GM19395 (cell line): ENCODE measurements around the gene GNG7.
"Not testable (repeated sequence)": the region's sequence is repeated elsewhere in the genome, so short reads cannot be mapped to it uniquely, and the experiment has no call there.

Experiments used
- ATAC-seq: cut with Tn5 transposase; IDR thresholded peaks from one replicate; pipeline ENCODE4 v1.9.1; 2021; ENCODE audit warnings: mild to moderate bottlenecking, moderate library complexity; ENCODE audit not compliant: unreplicated experiment

GNG7 gene

DNA sequence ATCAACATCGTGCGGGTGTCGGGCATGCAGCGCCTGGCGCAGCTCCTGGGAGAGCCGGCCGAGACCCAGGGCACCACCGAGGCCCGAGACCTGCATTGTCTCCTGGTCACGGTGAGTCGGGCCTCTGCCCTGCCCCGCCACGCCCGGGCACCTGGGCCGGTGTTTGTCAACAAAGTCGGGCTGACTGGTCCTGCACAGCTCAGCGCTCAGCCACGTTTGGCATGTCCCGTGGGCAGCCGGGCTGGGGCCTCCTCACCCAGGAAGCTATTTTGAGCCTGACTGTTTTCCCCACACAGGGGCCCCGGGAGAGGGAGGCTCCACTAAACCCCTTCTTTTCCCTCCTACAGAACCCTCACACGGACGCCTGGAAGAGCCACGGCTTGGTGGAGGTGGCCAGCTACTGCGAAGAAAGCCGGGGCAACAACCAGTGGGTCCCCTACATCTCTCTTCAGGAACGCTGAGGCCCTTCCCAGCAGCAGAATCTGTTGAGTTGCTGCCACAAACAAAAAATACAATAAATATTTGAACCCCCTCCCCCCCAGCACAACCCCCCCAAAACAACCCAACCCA lies 225.3 kb downstream of the GNG7 start:
- no peak for ATAC-seq

DNA sequence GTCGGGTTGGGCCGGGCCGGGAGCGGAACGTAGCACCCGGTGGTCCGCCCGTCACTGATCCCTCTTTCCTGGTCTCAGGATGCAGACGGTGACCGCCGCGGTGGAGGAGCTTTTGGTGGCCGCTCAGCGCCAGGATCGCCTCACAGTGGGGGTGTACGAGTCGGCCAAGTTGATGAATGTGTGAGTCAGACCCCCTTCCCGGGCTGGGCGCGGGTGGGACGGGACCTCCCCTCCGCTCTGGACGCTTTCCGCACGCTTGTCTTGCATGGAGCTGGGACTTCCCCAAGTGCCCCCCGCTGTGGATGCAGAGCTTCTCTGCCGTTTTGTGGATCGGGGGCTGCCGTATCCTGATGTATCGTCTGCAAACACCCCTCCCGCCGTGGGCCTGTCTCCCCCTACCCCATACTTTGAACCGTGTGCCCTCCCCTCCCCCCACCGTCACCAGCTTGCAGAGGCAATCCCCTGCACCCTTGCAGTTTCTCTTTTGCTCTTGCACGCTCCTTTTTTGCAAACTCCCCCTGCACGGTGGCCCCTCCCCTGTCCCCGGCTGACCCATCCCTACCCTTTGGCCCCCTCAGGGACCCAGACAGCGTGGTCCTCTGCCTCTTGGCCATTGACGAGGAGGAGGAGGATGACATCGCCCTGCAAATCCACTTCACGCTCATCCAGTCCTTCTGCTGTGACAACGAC lies 225.9 kb downstream of the GNG7 start:
- ATAC-seq: no peak

DNA sequence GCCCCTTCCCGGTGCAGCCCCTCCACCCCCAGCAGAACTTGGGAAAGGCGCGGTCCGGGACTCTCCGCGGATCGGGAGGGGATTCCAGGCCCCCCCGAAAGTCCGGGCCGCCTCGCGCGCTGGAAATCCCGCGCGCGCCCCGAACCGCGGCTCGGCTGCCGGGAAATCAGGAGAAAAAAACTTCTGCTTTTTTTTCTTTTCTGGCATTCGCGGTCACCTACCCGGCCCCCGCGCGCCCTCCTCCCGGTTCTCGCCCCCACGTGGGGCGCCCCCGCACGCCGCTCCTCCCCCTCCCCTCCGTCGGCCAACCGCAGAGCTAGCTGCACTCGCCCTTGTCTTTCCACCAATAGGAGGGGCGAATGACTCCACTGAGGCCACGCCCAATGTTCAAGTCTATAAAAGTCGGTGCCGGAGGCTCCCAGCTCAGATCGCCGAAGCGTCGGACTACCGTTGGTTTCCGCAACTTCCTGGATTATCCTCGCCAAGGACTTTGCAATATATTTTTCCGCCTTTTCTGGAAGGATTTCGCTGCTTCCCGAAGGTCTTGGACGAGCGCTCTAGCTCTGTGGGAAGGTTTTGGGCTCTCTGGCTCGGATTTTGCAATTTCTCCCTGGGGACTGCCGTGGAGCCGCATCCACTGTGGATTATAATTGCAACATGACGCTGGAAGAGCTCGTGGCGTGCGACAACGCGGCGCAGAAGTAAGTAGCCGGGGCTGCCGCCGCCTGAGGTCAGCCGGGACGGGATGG lies 226.6 kb downstream of the GNG7 start, which contains the start of gene GADD45B:
TSS of gene GADD45B (plus strand) at position 426 of the 749 bp plus-strand sequence. CDS start at position 658, 232 bp downstream.
- ATAC-seq: peak; percentile 57

DNA sequence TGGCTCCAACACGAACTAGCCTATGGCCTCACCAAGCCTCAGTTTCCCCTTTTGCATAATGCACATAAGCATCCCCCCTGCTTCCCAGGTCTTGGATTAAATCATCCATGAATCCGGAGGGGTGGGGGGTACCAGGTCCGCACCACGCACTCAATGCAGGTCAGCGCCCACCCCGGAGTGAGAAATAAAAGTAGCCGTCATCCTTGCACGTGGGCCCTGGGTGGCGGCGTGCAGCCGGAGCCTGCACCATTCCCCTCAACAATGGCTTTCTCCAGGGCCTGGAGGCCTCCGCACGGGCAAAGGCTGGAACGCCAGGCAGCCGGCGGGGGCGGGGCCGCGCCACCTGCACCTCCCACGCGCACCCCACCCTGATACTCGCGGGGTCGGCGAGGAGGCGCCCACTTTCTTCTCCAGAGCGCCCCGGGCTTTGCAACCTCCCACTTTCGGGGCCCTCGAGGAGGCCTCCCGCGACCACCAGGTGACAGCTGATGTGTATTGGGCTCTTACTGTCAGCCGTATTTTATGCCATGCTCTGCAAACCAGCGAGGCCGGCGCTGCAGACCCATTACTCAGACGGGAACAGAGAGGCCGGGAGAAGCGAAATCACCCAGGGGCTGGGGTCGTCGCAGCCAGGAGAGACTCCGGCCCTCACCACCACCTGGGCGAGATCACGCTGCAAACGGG lies 227.3 kb downstream of the GNG7 start:
- peak; percentile 13 for ATAC-seq

DNA sequence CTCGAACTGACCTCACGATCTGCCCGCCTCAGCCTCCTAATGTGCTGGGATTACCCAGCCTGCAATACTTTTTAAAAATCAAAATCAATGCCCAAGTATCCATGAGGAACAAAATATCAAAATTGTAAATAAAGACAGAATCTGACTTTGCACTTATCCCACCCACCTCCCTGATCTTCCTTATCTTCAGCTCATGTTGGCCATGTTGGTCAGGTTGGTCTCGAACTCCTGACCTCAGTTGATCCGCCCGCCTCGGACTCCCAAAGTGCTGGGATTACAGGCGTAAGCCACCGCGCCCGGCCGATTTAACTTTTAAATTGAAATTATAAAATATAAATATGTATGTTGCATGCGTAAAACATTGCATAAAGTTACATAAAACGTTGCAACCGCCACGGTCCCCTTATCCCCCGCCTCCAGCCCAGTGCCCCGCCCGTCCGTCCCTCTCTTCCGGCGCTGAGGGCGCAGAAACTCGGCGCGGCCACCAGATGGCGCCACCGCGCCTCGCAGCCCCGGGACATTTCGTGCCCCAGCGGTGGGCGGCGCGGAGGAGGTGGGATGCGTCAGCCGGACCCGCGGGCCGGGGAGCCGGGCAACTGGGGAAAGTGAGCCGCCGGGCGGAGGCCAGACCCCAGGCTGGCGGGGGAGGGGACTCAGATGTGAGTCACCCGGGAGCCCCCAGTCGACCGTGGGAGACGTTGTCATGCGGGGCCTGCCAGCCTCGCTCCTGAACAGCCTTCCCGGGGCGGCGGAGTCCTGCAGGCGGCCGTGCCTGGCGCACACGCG lies 228.1 kb downstream of the GNG7 start:
- peak; percentile 36 for ATAC-seq

DNA sequence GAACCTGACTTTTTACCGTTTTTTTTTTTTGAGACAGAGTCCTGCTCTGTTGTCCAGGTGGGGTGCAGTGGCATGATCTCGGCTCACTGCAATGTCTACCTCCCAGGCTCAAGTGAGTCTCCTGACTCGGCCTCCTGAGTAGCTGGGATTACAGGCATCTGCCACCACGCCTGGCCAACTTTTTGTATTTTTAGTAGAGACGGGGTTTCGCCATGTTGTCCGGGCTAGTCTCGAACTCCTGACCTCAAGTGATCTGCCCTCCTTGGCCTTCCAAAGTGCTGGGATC lies 232.6 kb downstream of the GNG7 start:
- not testable (repeated sequence) for ATAC-seq

DNA sequence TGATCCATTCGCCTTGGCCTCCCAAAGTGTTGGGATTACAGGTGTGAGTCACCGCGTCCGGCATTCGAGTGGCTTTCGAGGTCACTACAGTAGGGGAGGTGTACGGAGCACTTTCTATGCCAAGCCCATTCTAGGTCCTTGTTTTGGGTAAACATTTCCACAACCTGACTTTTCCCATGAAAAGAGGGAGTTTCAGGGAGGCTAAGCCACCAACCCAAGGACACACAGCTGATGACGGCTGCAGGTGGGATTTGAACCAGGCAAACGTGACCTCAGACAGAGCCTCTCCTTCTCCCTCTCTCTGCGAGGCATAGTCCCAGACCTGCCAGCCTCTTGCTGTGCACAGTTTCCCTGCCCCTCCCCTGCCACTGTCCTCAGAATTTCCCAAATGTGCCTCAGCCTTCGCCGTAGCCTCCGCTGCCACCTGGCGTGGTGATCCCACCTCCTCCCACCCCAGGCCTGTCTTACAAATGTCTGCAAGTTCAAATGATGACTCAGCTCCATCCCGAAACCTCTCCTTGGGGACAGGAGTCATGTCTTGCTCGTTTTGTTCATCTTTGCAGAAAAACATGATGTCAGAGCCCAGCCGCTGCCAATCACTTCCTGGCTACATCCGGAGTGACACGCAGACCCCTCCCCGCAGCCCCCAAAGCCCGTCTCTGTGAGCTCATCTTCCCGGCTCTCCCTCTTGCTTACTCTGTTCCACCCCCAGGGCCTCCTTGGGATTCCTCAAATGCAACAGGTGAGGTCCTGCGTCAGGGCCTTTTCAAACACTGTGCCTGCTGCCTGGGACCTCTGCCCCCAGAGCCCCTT lies 233.2 kb downstream of the GNG7 start:
- ATAC-seq: no peak

DNA sequence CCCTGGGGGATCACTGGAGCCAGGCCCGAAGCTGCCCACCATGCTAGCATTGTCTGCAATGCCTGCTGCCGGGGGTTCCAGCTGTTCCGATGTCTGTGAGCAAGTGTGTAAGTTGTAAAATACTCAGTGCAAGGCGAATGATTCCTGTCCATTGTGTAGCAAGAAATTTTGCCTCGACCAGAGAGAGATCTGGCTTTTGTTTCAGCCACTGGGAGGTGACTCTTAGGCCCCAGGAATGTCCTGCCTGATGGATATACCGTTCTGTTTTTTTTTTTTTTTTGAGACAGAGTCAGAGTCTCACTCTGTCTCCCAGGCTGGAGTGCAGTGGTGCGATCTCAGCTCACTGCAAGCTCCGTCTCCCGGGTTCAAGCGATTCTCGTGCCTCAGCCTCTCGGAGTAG lies 233.9 kb downstream of the GNG7 start:
- ATAC-seq: no peak

DNA sequence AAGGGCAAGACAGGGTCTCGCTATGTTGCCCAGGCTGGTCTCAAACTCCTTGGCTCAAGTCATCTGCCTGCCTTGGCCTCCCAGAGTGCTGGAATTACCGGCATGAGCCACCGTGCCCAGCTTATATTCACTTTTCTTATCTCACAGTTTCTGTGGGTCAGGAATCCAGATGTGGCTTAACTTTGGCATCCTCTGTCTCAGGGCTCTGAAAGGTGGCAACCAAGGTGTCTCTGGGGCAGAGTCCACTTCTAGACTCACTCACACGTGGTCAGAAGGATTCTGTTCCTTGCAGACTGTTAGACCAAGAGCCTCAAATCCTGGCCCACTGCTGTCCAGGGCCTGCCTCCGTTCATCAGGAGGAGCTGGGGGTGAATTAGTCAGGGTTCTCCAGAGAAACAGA lies 238.1 kb downstream of the GNG7 start:
- ATAC-seq: no peak

DNA sequence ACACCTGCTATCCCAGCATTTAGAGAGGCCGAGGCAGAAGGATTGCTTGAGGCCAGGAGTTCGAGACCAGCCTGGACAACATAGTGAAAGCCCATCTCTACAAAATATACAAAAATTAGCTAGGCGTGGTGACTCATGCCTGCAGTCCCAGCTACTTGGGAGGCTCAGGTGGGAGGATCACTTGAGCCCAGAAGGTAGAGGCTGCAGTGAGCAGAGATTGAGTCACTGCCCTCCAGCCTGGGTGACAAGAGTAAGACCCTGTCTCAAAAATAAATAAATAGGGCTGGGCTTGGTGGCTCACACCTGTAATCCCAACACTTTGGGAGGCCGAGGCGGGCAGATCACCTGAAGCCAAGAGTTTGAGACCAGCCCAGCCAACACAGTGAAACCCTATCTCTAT lies 238.8 kb downstream of the GNG7 start:
- not testable (repeated sequence) for ATAC-seq

DNA sequence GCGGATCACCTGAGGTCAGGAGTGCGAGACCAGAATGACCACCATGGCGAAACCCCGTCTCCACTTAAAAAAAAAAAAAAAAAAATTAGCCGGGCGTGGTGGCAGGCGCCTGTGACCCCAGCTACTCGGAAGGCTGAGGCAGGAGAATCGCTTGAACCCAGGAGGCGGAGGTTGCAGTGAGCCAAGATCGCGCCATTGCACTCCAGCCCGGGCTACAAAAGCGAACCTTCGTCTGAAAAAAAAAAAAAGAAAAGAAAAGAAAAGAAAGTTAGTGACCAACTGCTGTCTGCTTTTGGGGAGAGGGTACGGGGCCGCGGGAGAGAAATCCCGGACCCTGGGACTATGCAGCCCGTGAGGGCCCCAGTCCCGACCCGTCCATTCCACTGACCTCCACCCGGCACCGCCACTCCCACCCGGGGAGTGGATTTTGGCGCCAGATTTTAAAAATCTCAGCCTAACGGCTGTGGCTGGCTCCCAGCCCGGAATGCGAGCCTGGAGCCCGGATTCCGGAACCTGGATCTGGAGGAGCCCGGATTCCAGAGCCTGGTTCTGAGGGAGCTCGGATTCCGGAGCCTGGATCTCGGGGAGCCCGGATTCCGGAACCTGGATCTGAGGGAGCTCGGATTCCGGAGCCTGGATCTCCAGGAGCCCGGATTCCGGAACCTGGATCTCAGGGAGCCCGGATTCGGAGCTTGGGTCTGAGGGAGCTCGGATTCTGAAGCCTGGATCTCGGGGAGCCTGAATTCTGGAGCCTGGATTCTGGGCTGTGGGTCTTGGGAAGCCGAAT lies 239.7 kb downstream of the GNG7 start:
- ATAC-seq: no peak

DNA sequence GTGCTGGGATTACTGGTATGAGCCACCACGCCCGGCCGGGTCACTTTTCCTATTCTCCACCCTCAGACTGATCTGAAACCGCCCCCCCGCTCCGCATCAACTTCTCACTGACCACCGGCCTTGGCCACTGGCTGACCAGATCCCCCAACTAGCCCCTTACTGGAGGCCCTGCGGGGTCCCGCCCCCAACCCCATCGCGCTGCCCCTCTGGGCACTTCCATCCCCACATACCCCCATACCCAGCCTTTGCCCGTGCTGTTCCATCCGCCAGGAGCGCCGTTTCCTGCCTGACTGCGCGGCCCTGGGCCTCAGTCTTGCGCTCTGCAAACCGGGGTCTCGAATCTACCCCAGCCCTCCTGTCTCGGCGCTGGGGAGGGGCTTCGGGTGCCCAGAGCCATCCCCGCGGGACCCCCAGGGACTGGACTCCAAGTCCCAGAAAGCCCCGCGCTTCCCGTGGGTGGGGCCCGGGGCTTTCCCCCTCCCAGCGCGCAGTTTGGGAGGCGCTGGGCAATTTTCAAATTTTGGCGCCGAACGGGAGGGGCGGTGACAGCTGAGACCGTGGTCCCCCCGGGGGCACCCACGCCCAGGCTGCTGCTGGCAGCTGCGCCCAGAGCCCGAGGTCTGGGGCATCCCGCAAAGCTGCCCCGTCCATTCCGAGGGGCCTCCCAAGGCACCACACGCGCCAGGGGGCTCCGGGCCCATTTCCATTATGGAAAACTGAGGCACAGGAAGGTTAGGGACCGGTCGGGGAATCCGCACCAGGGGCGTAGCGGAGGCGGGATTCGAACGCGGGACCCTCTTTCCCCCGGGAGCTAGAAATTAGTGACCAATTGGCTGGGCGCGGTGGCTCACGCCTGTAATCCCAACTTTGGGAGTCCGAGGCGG lies 240.5 kb downstream of the GNG7 start:
- ATAC-seq: no peak
